ENCODE results near the gene SLC23A2.

SLC23A2 gene

DNA sequence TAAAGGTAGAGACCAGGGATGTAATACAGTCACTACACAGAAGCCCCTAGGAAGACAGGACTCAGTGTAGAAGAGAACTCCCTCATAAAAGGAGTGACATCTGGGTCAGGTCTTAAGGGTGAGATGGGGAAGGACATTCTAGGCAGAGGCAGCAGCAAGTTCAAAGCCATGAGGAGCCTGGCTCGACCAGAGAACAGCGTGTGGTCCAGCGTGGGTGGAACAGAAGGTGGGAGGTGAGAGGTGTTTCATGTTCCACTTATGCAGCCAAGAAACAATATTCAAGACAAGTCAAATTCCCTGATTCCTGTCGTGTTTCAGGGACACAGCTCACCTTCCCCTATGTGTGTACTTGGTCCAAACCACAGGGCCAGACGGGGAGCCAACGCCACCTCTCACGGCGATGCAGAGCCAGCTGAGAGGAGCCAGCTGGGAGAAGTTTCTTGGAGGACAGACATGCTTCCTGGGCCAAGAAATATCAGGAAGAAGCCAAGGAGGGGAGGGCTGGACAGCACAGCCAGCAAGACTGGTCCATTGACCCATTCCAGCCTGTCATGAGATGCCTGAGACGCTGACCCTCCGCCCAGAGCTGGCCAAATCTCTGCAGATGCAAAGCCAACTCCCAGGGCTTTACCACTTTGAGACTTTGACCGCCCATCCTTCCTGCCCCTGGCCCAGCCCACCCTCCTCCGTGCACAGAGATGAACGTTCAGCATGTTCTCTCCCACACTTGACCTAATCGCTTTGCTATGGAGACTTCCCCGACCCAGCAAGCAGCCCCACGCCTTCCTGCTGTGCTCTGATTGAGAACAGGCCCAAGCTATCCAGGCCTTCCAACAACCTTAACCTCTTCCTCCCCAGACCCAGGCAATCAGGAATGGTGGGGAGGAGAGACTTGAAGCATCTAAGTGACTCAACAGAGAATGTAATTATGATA is 165.8 kb downstream of the SLC23A2 start:
- peak overlapping the region in 2 of 21 experiments; percentile 23 to 34 for H3K27ac ChIP-seq
- H3K4me3 ChIP-seq, result no peak overlapping the region

DNA sequence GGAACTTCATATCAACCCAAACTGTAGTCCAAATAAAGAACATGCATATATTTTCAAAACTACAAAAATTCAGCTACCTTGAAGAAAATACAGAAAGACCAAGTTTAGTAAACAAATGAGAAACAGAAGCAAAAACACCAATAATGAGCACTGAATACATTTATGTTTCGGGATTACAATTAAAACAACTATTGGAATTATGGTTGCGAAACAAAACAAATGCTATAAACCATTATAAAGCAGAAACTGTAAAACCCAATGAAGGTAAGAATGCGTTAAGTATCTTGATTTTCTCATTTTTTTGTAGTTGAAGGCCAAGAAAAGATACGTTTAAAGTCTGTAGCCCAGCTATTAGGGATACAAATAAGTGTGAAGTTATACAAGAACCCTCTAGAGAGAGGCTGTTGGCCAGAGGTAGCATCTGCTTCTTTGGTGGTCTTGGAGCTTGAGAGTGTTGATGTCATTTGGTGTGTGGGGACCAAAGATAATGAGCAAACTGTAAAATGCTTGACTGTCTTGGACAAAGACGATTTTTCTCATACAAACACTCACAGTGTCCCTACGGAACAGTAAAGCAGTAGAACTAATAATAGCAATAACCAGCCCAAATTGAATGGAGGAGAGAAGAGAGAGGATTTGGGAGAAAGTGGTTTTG is 168.1 kb downstream of the SLC23A2 start:
- no peak overlapping the region for H3K4me3 ChIP-seq
- H3K27ac ChIP-seq, result no peak overlapping the region

DNA sequence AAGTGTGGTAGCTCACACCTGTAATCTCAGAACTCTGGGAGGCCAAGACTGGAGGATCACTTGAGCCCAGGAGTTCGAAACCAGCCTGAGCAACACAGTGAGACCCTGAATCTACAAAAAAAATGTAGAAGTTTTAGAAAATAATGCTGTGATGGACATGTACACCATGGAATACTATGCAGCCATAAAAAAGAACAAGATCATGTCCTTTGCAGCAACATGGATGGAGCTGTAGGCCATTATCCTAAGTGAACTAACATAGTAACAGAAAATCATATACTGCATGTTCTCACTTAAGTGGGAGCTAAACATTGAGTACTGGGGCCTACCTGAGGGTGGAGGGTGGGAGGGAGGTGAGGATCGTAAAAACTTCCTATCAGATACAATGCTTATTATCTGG is 168.8 kb downstream of the SLC23A2 start:
- H3K27ac ChIP-seq, result no peak overlapping the region
- H3K4me3 ChIP-seq, result no peak overlapping the region

DNA sequence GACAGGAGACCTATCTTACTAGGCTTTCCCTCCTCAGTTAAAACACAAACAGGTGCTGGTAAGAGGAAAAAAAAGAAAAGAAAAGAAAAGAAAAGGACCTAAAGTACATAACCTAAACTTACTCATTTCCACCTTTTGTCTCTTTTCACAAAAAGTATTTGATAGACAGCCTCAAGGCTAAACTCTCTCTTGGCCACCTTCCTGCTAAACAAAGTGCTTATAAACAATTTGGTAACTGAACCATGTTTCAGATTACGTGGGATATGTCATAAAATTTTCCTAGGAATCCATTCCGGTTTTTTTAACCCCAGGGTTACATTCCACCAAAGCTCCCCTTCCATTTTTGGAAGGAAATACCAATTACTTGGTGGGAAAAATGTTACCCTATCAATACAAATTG is 170.6 kb downstream of the SLC23A2 start:
- H3K4me3 ChIP-seq, result no peak overlapping the region
- no peak overlapping the region for H3K27ac ChIP-seq

DNA sequence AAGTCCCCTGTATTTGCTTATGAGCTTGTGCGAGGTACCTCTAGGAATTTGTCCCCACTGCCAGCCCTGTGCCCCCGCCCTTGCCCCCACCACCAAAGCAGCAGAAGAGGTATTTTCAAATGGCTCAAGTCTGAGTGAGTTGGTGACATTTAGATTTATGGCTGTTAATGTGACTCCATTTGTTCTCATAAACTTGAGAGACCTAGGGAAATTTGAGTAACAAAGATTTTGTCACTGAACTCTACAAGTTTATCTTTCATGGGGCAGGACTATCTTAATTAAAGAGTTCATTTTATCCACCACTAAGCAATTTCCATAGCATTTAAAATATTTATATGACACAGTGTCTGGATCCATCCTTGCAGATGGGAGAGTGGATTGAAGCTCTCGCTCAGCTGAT is 171.1 kb downstream of the SLC23A2 start:
- H3K27ac ChIP-seq, result peak overlapping the region in 1 of 21 experiments; percentile 51

DNA sequence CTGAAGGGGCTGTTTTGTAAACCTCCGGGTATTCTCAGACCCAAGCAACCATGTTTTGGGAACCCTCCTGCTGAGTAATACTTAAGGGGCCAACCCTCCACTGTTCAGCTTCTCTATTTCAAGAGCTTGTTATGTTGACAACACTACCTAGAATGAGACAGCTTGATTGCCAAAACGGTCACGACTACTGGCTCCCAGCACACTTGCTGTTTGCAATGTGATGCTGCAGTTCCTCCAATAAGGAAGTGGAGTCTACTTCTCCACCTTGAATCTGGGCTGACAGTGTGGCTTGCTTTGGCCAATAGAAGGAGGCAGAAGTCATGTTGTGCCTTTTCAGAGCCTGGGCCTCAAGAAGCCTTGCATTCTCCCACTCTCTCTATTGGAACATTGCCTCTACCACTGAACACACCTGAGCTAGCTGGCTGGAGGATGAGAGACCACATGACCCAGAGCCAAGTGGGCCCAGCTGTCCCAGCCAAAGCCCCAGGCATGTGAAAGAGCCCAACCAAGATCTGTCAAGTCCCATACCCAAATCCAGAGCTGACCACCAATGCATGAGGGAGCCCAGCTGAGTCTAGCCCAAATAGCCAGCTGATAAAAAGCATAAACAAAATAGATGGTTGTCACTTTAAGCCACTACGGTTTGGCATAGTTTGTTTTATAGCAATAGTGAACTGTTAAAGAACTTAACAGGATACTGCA is 171.6 kb downstream of the SLC23A2 start:
- no peak overlapping the region for H3K4me3 ChIP-seq
- peak overlapping the region in 2 of 21 experiments; percentile 34 to 56 for H3K27ac ChIP-seq

More for the DNA sequence above, 171.1 kb downstream of the SLC23A2 start:
- H3K4me3 ChIP-seq, result no peak overlapping the region

DNA sequence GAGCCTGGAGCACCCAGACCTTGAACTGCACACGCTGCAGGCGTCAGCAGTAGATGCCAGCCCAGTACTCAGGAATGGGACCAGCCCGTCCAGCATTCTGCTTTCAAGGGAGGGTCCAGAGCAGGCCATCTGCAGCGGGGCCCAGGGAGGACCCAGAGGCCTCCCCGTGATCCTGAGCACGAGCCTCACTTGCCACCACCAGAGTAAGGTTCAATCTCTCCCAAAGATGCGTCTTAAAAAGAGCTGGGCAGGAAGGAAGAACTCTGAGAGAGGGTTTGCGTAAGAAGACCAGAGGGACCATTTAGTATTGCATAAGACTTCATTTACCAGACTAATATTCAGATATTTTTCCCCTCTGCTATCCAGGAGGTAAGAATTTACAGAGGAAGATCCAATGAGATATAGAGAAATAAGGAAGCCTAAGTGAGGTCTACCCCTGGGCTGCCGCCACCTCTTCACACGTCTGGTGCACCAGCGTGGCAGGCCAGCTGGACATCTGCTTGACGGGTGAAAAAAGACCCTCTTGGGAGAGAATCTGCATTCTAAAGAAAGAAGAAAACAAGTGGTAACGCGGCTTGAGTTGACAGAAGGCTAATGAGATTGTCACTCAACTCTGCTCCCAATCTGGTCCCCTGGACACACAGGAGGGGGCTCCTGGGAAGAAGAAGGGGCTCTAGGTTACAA is 172.3 kb downstream of the SLC23A2 start:
- H3K27ac ChIP-seq, result peak overlapping the region in 4 of 21 experiments; percentile 24 to 56 (median 34)

DNA sequence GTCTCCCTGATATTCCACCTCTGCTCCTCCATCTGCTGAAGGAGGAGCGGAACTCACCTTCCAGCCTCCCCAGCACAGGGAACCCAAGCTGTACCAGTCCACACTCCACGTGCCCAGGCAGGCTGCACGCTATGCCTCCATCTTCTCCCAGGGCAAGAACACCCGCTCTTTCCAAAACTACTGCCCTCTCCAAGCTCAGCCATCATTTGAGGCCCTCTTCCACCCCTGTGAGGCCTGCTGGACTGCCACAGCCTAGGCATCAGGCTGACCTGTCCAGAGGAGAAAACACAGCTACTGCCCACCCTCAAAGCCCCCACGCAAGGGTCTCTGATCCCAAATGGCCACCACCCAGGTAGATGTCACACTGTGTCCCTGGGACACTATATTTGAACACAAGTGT is 179.7 kb downstream of the SLC23A2 start:
- peak overlapping the region in 11 of 21 experiments; percentile 76 to 97 (median 87) for H3K27ac ChIP-seq
- peak overlapping the region in 4 of 7 experiments; percentile 71 to 83 (median 75) for H3K4me3 ChIP-seq

More for the DNA sequence above, 172.3 kb downstream of the SLC23A2 start:
- no peak overlapping the region for H3K4me3 ChIP-seq

DNA sequence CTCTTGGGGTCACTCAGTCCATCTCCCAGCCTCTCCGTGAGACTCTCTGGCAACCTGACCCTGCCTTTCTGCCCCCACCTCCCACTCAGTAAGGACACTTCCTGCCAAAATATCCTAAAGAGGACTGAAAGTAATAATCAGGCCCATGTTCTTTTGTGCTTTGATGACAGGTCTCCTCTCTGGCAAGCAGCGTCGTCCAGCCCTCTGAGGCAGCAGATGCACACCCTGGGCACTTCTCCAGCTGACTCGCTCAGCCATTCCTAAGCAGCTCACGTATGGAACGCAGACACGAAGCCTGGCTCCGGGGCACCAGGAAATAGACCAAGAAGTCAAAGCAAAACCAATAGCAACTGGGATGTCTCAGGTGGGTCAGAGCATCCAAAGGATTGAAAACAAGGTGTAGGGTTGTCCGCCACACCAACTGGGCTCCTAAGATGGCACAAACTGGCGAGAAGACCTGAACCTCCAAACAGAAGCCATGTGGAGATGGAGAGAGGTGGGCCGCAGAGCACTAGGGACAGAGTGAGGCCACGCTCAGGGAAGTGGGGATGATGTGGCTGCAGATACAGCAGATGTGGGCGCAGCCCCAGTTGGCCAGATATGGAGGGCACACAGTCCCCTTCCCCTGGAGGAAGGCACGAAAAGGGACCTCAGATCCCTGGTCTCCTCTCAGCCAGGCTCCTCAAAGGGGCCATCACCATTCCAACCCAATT is 180.3 kb downstream of the SLC23A2 start:
- Histone ChIP-seq H3K4me3 (peak overlapping the region in 1 of 7 experiments; percentile 77), H3K27ac (peak overlapping the region in 6 of 21 experiments; percentile 1 to 92 (median 66))

DNA sequence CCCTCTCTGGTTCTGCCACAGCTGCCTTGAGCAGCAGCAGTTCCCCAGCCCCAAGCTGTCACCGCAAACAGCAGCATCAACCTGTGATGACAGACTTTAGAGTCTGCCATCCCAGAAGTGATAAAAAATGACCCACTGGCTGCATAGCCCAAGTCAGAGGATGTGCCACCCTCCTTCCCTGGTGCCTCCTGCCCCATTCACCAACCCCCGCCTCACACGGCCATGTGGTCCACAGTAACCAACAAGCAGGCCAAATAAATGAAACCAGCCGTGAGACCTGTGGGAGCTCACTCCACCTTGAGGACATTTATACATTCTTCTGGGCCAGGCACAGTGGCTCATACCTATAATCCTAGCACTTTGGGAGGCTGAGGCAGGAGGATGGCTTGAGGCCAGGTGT is 181.4 kb downstream of the SLC23A2 start:
- peak overlapping the region in 4 of 21 experiments; percentile 6 to 43 (median 20) for H3K27ac ChIP-seq
- no peak overlapping the region for H3K4me3 ChIP-seq

DNA sequence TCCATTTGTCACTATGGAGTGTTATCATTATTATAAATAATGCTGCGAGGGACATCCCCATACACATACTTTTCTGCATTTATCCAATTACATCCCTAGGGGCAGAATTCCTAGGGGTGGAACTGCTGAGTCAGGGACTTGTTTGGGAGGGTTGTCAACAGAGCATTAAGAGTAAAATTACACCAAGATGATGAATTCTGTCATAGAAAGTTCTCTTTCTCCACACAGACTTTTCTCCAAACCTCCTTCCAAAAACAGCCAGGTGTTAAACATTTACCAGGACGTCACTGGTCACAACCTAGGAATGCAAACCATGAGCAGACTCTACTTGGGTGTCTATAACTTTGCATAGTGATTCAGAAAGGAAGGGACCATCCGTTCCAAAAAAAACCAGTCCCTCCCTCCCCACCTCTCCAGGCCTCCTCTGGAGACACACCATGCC is 184.1 kb downstream of the SLC23A2 start:
- Histone ChIP-seq H3K4me3 (no peak overlapping the region), H3K27ac (no peak overlapping the region)

DNA sequence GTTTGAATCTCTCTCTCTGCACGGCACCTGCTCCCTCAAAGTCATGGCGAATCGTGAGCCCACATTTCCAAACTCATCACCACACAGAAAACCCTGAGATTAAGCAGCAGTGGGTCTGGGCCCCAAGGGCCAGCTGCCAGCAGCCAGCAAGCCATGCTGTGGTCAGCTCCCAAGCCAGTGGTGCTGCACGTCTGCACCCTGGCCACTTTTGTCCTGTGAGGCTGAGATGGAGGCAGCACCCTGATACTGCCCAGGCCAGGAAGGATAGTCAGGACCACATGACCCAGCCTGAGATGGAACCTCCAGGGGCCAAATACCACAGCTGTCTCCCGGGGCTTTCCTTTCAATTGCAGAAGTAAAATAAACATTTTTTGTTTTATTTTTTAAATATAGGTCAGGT is 185.7 kb downstream of the SLC23A2 start:
- Histone ChIP-seq H3K27ac (peak overlapping the region in 18 of 21 experiments; percentile 68 to 98 (median 88)), H3K4me3 (no peak overlapping the region)

DNA sequence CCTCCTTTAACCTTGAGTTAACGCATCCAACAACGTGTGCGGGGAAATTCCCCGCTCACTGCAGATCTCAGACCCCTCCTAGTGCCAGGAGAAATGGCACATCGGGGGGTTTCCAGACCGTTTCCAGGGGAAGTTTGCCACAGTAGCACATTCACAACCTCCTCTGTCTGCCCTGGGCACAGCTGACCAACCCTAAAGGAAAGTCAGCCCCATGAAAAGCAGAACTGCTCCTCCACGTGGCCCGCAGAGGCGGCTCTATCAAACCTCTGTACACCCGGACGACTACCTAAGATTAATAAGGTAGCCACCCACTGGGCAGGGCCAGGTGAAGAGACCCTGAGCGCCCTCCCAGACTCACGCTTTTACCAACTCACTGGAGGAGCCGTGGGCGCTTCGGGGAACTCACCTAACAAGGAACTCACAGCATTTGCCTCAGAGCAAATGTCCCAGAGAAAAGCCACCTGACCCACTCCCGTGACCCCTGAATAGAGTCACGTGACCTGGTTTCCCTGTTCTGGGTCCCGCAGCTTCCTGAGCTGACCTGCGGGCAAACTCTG is 186.5 kb downstream of the SLC23A2 start:
- Histone ChIP-seq H3K27ac (peak overlapping the region; percentile 32 to 98 (median 86)), H3K4me3 (peak overlapping the region; percentile 4 to 27 (median 14))

DNA sequence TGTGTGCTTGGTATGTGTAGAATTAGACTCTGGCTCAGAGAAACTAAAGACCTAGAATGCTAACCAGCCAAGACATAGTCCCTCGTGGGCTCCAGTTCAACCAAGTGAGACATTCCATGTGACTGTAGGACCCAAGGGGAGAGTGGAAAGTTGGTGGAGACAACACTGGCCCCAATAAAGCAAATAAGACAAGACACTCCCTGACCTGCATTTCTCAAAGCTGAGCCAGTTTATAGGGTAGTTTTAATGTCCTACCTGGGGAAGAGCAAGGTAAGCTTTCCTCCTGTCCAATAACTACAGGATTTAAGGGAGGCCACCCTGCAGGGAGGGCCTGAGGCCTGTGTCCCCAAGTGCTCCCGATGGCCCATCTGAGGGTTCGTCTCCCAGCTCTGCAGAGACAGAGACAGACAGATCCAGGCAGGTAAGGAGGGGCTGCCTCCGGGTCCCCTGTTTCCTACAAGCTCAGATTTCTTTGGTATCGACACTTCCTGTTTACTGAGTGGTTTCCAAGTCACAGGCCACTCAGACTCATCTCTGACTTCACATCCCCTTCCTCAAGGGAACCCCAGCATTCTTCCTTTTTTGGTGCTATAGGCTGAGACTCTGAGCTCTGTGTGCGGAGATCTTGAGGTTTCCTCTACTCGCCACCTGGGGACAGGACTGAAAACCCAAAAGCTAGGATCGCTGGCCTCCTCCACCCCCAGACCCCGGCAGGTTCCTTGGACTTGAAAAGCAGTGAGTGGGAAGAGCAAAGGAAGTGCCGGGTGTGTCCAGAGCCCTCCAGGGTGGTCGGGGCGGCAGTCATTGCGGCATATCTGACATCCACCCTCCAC is 187.2 kb downstream of the SLC23A2 start:
- peak overlapping the region; percentile 4 to 27 (median 14) for H3K4me3 ChIP-seq

DNA sequence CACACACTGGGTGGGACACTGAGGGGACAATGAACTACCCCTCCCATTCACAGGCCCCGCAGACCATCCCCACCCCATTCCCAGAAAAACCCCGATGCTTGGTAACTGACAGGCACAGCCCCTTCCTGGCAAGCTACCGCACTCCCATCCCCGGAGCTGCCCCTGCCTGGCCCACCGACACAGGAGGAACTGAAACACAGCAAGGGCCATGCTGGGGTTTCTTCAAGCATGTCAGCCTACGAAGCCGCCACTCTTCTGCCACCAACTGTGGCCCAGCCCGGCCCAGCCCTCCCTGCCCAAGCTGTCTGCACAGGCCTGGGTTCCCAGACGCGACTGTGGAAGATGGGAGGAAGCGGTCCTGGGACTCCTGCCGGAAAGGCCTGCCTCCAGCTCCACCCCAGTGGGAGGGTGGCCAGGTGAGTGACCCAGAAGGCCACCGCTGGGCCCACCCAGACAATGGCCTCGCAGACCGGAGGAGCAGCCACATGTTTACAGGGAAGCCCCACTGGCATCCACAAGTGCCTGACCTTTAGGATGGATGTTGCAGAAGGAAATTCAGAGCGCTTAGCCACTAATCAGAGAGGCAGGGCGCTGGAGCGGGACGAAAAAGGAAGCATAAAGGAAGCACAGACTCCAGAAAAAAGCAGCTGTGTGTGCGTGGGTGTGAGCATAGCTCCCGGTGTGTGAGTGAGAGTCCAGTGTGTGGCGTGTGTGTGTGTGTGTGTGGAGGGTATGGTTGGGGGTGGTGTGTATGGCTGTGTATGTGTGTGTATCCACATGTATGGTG is 188.0 kb downstream of the SLC23A2 start:
- peak overlapping the region in 20 of 21 experiments; percentile 68 to 98 (median 86) for H3K27ac ChIP-seq
- peak overlapping the region in 2 of 7 experiments; percentile 3 to 27 for H3K4me3 ChIP-seq

More for the DNA sequence above, 187.2 kb downstream of the SLC23A2 start:
- H3K27ac ChIP-seq, result peak overlapping the region; percentile 40 to 98 (median 86)

DNA sequence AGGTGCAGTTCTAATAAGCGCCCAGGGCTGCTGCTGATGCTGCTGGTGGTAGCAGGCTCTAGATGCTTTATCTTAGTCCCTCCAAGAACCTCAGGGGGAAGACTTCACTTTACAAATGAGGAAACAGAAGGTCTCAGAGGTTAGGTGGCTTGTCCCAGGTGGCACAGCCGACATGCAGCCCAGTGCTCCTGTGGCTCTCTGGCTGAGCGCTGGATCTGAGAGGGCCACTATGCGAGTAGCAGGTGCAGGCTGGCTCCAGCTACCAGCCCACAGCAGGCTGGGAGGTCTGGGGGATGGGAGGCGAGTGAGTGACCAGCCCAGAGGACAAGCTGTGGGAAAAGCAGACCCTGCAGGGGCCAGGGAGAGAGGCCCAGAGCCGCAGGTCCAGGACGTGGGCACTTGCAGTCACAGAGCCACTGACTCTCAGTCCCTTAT is 188.7 kb downstream of the SLC23A2 start:
- Histone ChIP-seq H3K4me3 (no peak overlapping the region), H3K27ac (peak overlapping the region in 20 of 21 experiments; percentile 68 to 98 (median 86))
